HG03103 (cell line): ENCODE measurements around the gene USP10.

ENCODE experiments used
- ATAC-seq: cut with Tn5 transposase; IDR thresholded peaks from one replicate; pipeline ENCODE4 v1.9.1; 2021; ENCODE audit warnings: low read depth; ENCODE audit not compliant: unreplicated experiment

The USP10 gene

GRCh38 chr16:84791088-84791487, 91.3 kb downstream of the USP10 start:
- ATAC-seq = no peak

GRCh38 chr16:84791501-84791900, 91.7 kb downstream of the USP10 start:
- no peak for ATAC-seq

DNA sequence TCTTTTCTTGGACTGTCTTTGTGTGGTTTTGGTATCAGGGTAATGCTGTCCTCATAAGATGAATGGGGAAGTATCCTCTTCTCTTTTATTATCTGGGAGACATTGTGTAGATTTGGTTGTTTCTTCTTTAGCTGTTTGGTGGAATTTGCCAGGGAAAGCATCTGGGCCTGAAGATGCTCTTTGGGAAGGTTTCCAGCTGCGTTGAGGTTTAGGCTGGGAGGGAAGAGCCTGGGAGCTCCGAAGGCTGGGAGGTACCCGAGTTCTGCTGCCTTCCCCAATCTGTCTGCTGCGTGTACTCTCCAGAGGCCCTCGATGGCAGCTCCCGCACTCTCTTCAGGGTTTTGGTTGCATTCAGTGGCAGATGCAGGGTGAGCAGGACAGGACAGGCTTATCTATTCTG, 94.4 kb downstream of the USP10 start:
- no peak for ATAC-seq

DNA sequence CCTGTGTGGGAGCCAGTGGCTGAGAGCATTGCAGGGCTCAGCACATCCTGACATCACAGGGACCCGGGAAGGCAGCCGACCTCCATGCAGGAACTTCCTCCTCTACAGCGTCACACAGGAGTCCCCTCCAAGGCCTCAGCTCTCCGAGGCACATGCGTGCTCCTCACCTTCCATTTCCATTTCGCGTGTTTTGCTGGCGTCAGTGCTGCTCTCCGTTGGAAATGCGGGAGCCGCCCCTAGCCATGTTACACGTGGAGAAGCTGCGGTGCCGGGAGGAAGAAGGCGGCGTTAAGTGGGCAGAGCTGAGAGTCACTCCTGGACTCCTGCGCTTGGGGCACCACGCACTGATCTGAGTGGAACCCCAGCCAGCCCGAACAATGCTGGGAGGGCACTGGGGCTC, 94.8 kb downstream of the USP10 start:
- no peak for ATAC-seq

- ATAC-seq = no peak
Observed at GRCh38 chr16:84795329-84796053, 95.7 kb downstream of the USP10 start.

DNA sequence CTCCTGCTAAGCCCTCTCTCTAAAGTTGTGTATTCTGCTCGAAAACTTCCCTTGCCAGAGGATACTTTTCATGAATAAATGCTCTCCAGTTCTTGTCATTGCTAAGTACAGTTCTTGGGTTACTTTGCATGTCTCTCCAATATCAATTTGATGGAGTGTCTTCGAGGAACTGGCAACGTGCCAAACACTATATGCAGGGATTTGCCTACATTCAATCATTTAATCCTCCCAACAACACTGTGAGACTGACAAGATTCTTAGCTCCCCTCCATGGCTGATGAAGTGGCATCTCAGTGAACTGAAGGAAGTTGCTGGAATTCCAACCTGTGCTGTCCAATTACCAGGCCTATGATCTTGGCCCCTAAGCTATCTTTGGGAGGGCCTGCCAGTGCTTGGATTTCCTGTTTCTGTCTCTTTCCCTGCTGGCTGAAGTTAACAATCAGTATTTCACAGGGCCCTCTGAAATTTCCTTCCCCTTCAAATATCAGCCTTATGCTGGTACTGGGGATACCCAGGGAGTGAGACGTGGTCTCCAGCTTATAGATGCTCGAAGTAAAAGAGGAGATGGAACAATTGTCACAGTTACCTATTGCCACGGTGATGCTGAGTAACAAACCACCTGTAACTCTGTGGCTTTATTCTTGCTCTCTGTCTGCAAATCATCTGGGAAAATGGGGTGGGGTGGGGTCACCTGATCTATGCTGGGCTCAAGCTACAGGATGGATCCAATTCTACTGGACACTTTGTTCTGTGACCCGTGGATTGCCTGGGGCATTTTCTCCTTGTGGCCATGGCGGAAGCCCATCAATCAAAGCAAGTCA, 100.6 kb downstream of the USP10 start:
- no peak for ATAC-seq

DNA sequence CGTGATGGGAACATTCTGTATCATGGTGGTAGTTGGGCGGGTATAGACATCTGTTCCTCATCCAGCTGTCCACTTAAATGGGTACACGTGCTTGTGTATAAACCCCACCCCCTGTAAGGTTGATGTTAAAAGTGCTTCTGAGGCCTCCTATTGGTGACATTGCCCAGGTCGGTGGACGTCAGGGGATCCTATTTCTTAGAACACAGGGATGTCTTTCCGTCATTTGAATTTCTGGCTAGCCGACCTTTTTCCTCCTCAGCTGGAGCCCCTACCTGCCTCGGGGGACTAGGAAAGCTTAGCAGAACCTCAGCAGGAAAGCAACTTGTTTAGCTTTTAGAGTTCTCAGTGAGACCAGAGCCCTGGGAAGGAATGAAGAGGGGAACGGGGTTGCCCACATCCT, 103.3 kb downstream of the USP10 start:
- no peak for ATAC-seq

- no peak for ATAC-seq
Observed at GRCh38 chr16:84804326-84804725, 104.5 kb downstream of the USP10 start.

- no peak for ATAC-seq
Observed at GRCh38 chr16:84806256-84806889, 106.6 kb downstream of the USP10 start.

GRCh38 chr16:84806890-84807258, 107.1 kb downstream of the USP10 start:
- no peak for ATAC-seq

DNA sequence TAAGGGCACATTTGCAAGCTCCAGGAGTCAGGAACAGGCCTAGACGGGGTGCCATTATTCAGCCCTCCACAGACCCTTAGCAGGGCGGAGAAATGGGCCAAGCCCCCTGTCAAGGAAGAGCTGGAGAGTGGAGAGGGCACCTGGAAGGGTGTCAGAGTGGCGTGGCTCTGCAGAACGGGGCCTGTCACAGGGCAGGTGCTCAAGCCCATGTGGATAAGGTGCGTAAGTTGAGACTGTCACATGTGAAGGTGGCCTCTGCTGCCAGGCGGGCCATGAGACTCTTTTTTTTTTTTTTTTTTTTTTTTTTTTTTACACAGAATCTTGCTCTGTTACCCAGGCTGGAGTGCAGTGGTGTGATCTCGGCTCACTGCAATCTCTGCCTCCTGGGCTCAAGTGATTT, 108.0 kb downstream of the USP10 start:
- no peak for ATAC-seq

GRCh38 chr16:84808826-84809225, 109.0 kb downstream of the USP10 start:
- no peak for ATAC-seq

GRCh38 chr16:84810518-84811273, 110.9 kb downstream of the USP10 start:
- no peak for ATAC-seq

DNA sequence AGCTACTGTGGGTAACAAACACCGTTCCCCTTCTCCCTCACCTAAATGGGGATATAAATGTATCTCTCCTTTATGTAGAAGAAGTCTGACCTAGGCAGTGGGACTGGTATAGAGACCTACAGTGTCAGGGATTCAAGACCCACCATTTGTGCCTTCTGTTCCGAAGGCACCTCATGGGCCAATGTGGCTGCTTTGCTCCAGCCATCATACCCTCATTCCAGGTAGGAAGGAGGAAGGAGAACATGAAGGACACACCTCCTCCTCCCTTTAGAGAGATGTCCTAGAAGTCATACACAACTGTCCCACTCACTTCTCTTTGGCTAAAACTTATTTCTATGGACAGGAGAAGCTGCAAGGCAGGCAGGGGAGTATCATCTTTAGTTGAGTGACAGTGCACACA, 111.7 kb downstream of the USP10 start:
- ATAC-seq = no peak

- ATAC-seq = no peak
Observed at GRCh38 chr16:84813141-84813934, 113.5 kb downstream of the USP10 start.

DNA sequence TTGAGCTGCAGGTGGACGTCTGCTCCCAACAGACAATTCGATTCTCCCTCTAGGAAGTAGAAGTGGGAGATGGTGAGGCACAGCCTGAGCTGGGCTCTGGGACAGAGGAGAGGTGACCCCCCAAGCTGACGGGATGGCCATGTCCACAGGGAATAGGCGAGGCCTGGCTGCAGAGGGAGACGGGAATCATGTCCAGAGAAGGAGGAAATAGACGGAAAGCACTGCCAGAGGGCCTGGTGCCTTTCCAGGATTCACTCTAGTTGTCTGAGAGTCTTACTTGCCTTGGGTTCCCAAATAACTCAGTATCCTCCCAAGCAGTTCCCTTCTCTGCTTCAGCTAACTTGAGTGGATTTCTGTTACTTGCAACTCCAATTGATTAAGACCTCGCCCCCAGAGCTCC, 115.7 kb downstream of the USP10 start:
- no peak for ATAC-seq

DNA sequence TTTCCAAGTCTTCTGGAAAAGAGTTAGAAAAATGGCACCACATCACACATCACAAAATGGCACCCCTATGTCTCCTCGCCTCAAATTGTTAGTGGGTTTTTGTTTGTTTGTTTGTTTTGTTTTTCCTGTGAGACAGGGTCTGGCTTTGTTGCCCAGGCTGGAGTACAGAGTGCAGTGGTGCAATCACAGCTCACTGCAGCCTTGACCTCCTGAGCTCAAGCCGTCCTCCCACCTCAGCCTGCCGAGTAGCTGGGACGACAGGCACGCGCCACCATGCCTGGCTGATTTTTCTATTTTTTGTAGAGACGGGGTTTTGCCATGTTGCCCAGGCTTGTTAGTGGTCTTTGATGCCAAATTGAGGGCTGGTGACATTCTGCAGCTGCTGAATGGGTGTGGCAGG, 116.2 kb downstream of the USP10 start:
- ATAC-seq = no peak

GRCh38 chr16:84816485-84816884, 116.7 kb downstream of the USP10 start:
- no peak for ATAC-seq

- no peak for ATAC-seq
Observed at GRCh38 chr16:84817206-84817605, 117.4 kb downstream of the USP10 start.

DNA sequence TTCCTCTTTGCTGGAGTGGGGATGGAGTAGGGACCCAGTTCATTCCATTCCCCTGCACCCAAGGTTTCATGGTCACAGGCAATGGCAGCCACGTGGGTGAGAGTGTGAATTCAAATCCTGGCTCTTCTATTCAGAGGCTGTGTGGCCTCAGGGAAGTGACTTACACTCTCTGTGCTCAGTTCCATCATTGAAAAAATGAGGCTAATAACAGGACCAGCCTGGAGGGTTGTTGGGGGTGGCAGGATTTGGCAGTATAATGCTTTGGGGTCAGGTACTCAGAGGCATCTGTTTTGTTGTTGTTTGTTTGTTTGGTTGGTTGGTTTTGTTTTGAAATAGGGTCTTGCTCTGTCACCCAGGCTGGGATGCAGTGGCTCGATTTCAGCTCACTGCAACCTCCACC, 117.8 kb downstream of the USP10 start:
- no peak for ATAC-seq
